Suprapubic skin (tissue), 4 donors: Measurements from ENCODE around the gene CCDC60.

Experiments used
- POLR2A ChIP-seq, 2 donors: fragments of 450-650 bp; IDR thresholded peaks; one replicate each; pipeline ENCODE4 v1.6.1; 2017; ENCODE audit warnings: antibody characterized with exemption in 2 of 2, mild to moderate bottlenecking in 2 of 2, moderate library complexity in 2 of 2
- POLR2AphosphoS5 ChIP-seq, 3 donors: sonication (generic); formaldehyde crosslinking; IDR thresholded peaks; one replicate each; pipeline ENCODE4 v1.6.1; 2017; ENCODE audit warnings: antibody characterized with exemption in 3 of 3
- TF ChIP-seq, protein P1 (sequence below), 2 donors: fragments of 200-600 bp in 1 of 2; fragments of 450-650 bp in 1 of 2; sonication (generic) in 1 of 2; IDR thresholded peaks; one replicate each; pipeline ENCODE4 v1.5.1; 2016 to 2019; ENCODE audit warnings: antibody characterized with exemption in 2 of 2, mild to moderate bottlenecking in 1 of 2, moderate library complexity in 1 of 2

DNA sequence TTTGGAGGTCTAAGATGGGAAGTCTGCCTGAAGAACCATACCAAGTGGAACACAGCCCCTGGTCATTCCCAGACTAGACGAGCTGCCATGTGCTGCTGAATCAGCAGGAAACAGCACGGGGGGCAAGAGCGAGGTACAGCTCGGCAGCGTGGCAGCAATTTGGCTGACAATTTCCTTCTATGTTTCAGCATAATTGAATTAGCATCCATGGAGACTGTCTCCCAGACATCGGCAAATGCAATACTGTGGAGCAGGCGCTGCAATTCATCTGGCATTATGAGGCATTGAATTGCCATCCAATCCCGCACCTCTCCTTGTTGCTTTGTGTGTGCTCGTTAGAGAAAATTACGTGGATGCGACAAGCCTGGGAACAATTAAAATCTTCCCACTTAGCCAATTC lies 46.0 kb upstream of the CCDC60 start:
- TF ChIP-seq, protein P1, sequence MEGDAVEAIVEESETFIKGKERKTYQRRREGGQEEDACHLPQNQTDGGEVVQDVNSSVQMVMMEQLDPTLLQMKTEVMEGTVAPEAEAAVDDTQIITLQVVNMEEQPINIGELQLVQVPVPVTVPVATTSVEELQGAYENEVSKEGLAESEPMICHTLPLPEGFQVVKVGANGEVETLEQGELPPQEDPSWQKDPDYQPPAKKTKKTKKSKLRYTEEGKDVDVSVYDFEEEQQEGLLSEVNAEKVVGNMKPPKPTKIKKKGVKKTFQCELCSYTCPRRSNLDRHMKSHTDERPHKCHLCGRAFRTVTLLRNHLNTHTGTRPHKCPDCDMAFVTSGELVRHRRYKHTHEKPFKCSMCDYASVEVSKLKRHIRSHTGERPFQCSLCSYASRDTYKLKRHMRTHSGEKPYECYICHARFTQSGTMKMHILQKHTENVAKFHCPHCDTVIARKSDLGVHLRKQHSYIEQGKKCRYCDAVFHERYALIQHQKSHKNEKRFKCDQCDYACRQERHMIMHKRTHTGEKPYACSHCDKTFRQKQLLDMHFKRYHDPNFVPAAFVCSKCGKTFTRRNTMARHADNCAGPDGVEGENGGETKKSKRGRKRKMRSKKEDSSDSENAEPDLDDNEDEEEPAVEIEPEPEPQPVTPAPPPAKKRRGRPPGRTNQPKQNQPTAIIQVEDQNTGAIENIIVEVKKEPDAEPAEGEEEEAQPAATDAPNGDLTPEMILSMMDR (IDR thresholded peaks at IDR 0.05): no peak
- TF ChIP-seq POLR2A (IDR thresholded peaks at IDR 0.05) (no peak), POLR2AphosphoS5 (IDR thresholded peaks at IDR 0.05) (no peak)
